Small intestine (tissue), 7 donors: ENCODE results near the gene CLEC18A. TPM values are rescaled to one million over a fixed set of nuclear protein-coding genes. Genes with fewer than 3 reads are reported as not detected.
"Not testable (repeated sequence)": the region's sequence is repeated elsewhere in the genome, so short reads cannot be mapped to it uniquely, and the experiment has no call there.

Experiments used
- DNase-seq, 2 donors: peaks; one replicate each; pipeline versions ENCODE4 v3.0.0 to v3.0.0-alpha.2; 2013
- FAIRE-seq: peaks from 2 replicates; lab custom pipeline; 2012; peaks lifted over from hg19 to GRCh38; lab: Jason Lieb, UNC
- H3K27ac ChIP-seq, 3 donors: one replicate each; pipeline ENCODE4 v1.5.1; 2013; ENCODE audit warnings: low read length in 2 of 3, mild to moderate bottlenecking in 2 of 3, control low read depth in 1 of 3, inconsistent platforms in 1 of 3, low read depth in 1 of 3, moderate library complexity in 1 of 3
- H3K27me3 ChIP-seq, 3 donors: one replicate each; pipeline ENCODE4 v1.6.1; 2013; ENCODE audit warnings: low read length in 3 of 3, inconsistent platforms in 1 of 3; ENCODE audit not compliant: control insufficient read depth in 3 of 3, insufficient read depth in 3 of 3
- H3K36me3 ChIP-seq, 3 donors: one replicate each; pipeline ENCODE4 v1.6.1; 2013; ENCODE audit warnings: low read length in 3 of 3, inconsistent platforms in 1 of 3, low read depth in 1 of 3, mild to moderate bottlenecking in 1 of 3, moderate library complexity in 1 of 3; ENCODE audit not compliant: control insufficient read depth in 3 of 3, insufficient read depth in 2 of 3
- H3K4me1 ChIP-seq, 3 donors: one replicate each; pipeline ENCODE4 v1.6.1; 2013; ENCODE audit warnings: low read length in 2 of 3, inconsistent platforms in 1 of 3, low read depth in 1 of 3, mild to moderate bottlenecking in 1 of 3, moderate library complexity in 1 of 3; ENCODE audit not compliant: control insufficient read depth in 3 of 3, insufficient read depth in 2 of 3
- H3K4me3 ChIP-seq, 3 donors: one replicate each; pipeline ENCODE4 v1.5.1; 2013; ENCODE audit warnings: low read length in 3 of 3, control low read depth in 1 of 3, inconsistent platforms in 1 of 3, low read depth in 1 of 3, mild to moderate bottlenecking in 1 of 3, moderate library complexity in 1 of 3
- H3K9me3 ChIP-seq, 2 donors: one replicate each; pipeline ENCODE4 v1.6.1; 2013; ENCODE audit warnings: low read depth in 1 of 2, low read length in 1 of 2; ENCODE audit not compliant: control insufficient read depth in 2 of 2, insufficient read depth in 1 of 2
- WGBS, 3 donors: extraction: QIAGEN DNeasy Blood & Tissue Kit; methylation state at CpG; one replicate each; pipeline ENCODE4 v1.1.7; 2013; 5-methylcytosine and 5-hydroxymethylcytosine counted together
- polyA plus RNA-seq, 4 donors: library from polyadenylated mRNA; stranded (reverse) in 3 of 4; unstranded in 1 of 4; fragments of 200-250 nt in 3 of 4; fragments of 120-200 nt in 1 of 4; gene quantifications; one replicate each; pipeline versions ENCODE4 v1.2.1 to v1.2.3, GENCODE V29; 2013
- donor health status: healthy with polysubstance abuse.
- donor health status: control.
- donor health status: control.
- donor health status: Bipolar disorder and iron deficiency.
- donor health status: healthy.

The CLEC18A gene
- polyA plus RNA-seq, 4 donors: 0.87 to 8.1 (median 2.9) TPM

- Histone ChIP-seq H3K4me1 (no peaks in the 10 kb centered on the region), H3K4me3 (no peak overlapping the region), H3K27me3 (no peaks in the 10 kb centered on the region), H3K27ac (no peak overlapping the region), H3K36me3 (peaks cover 33 to 87% (median 34%) of the 10 kb centered on the region in 3 donors), H3K9me3 (no peaks in the 10 kb centered on the region)
- WGBS, 3 donors: 93 to 95% (median 95%) methylated on average over 28 of the region's 28 CpGs
- FAIRE-seq: no peak
- DNase-seq: no peak
Observed at GRCh38 chr16:69938981-69939820, 11.9 kb upstream of the CLEC18A start.

DNA sequence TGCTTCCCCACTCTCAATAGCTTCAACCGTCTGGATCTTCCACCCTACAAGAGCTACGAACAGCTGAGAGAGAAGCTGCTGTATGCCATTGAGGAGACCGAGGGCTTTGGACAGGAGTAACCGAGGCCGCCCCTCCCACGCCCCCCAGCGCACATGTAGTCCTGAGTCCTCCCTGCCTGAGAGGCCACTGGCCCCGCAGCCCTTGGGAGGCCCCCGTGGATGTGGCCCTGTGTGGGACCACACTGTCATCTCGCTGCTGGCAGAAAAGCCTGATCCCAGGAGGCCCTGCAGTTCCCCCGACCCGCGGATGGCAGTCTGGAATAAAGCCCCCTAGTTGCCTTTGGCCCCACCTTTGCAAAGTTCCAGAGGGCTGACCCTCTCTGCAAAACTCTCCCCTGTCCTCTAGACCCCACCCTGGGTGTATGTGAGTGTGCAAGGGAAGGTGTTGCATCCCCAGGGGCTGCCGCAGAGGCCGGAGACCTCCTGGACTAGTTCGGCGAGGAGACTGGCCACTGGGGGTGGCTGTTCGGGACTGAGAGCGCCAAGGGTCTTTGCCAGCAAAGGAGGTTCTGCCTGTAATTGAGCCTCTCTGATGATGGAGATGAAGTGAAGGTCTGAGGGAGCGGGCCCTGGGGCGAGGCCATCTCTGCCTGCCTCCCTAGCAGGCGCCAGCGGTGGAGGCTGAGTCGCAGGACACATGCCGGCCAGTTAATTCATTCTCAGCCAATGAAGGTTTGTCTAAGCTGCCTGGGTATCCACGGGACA is 11.1 kb upstream of the CLEC18A start:
- Histone ChIP-seq H3K36me3 (peaks cover 29 to 79% (median 31%) of the 10 kb centered on the region in 3 donors), H3K4me1 (no peaks in the 10 kb centered on the region), H3K9me3 (no peaks in the 10 kb centered on the region), H3K4me3 (no peak overlapping the region), H3K27ac (no peak overlapping the region), H3K27me3 (no peaks in the 10 kb centered on the region)
- FAIRE-seq: no peak
- WGBS, 3 donors: 95 to 96% (median 95%) methylated on average over 23 to 26 of the region's 26 CpGs
- no peak for DNase-seq

DNA sequence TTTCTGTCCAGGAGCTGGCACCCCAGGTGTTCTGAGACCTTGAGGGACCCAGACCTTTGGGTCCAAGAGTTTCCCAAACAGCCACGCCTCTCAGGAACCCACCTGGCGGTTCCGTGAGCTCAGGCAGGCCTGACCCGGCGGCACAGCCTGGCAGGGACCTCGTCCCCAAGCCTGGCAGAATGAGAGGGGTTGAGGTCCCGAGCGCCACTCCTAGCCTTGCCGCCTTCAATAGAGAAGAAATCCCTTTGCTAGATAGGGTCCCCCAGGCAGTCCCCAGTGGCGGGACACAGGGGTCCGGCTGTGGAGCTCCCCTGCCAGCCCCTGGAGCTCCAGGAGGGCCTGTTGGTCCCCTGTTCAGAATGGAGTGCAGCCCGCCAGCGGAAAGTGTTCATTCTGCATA is 10.5 kb upstream of the CLEC18A start:
- H3K27me3 ChIP-seq: no peaks in the 10 kb centered on the region
- no peak overlapping the region for H3K4me3 ChIP-seq
- no peaks in the 10 kb centered on the region for H3K9me3 ChIP-seq
- no peak overlapping the region for H3K27ac ChIP-seq
- FAIRE-seq: no peak
- DNase-seq: no peak
- no peaks in the 10 kb centered on the region for H3K4me1 ChIP-seq
- WGBS, 3 donors: 90 to 96% (median 93%) methylated on average over 13 of the region's 13 CpGs
- peaks cover 24 to 72% (median 27%) of the 10 kb centered on the region in 3 donors for H3K36me3 ChIP-seq

DNA sequence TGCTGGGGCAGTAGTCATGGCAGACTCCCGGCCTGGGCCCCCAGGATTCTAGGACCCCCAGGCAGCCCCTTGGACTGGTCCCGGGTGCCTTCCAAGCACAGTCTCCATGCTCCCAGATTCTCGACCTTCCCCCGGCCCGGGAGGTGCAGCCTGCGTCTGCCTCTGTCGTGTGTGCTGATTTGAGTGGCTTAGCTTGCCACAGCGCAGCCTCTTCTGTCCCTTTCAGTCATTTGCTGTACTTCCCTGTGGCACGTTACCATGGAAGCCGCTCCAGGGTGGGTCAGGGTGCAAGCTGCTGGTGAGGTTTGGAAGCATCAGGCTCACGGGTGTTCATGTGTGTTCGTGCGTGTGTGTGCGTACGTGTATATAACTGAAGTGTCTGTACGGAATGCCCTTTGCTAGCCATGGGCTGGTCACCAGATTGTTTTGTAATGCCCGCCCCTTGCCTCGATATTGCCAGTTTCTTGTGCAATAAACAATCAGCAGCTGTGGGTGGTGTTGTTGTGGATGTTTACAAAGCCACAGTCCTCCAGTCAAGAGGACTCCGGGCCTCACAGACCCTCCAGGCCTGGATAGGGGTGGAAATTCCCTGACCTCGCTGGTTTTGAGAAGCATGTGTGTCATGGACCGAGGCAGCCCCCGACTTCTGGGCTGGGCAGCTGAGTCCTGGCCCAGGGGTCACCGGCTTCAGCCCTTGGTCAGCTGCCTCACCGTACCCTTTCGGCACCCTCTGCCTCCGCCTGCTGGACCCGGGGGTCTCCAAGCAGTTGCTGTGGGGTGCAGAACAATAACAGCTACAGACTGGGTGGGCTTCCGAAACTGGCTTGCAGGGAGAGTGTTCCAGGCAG is 9.7 kb upstream of the CLEC18A start:
- 86 to 92% (median 89%) methylated on average over 28 of the region's 28 CpGs for WGBS, 3 donors
- no peak overlapping the region for H3K27ac ChIP-seq
- H3K27me3 ChIP-seq: no peaks in the 10 kb centered on the region
- H3K4me3 ChIP-seq: no peak overlapping the region
- no peaks in the 10 kb centered on the region for H3K9me3 ChIP-seq
- FAIRE-seq (no peak), DNase-seq (no peak)
- H3K4me1 ChIP-seq: no peaks in the 10 kb centered on the region
- H3K36me3 ChIP-seq: peaks cover 18 to 64% (median 24%) of the 10 kb centered on the region in 3 donors

GRCh38 chr16:69942099-69942491 is 9.0 kb upstream of the CLEC18A start:
- no peak for DNase-seq
- no peak overlapping the region for H3K27ac ChIP-seq
- H3K9me3 ChIP-seq: no peaks in the 10 kb centered on the region
- WGBS, 3 donors: 80 to 91% (median 88%) methylated on average over 11 of the region's 11 CpGs
- H3K4me1 ChIP-seq: no peaks in the 10 kb centered on the region
- H3K27me3 ChIP-seq: no peaks in the 10 kb centered on the region
- peaks cover 18 to 58% (median 19%) of the 10 kb centered on the region in 3 donors for H3K36me3 ChIP-seq
- H3K4me3 ChIP-seq: no peak overlapping the region
- FAIRE-seq: no peak

- H3K9me3 ChIP-seq: no peaks in the 10 kb centered on the region
- FAIRE-seq: no peak
- no peaks in the 10 kb centered on the region for H3K27me3 ChIP-seq
Observed at GRCh38 chr16:69942627-69943170, 8.4 kb upstream of the CLEC18A start.

GRCh38 chr16:69943241-69944036 is 7.7 kb upstream of the CLEC18A start:
- H3K36me3 ChIP-seq: peaks cover 12 to 45% (median 16%) of the 10 kb centered on the region in 3 donors
- H3K4me3 ChIP-seq, FAIRE-seq, H3K9me3 ChIP-seq, H3K4me1 ChIP-seq, H3K27ac ChIP-seq, H3K27me3 ChIP-seq, DNase-seq: not testable (repeated sequence)
- 75 to 87% (median 82%) methylated on average over 14 to 16 of the region's 21 CpGs for whole genome bisulfite sequencing, 3 donors

More at GRCh38 chr16:69942627-69943170, 8.4 kb upstream of the CLEC18A start:
- 87 to 92% (median 89%) methylated on average over 8 of the region's 8 CpGs for WGBS, 3 donors
- Histone ChIP-seq H3K4me1 (no peaks in the 10 kb centered on the region), H3K27ac (no peak overlapping the region), H3K4me3 (no peak overlapping the region), H3K36me3 (peaks cover 18 to 52% (median 18%) of the 10 kb centered on the region in 3 donors)
- DNase-seq: no peak
